Activated CD8-positive, alpha-beta memory T cell treated with anti-CD3 and anti-CD28 coated beads, Interleukin-2, amount 50 U/mL, for 1 hour (primary cell): ENCODE results near the gene MS4A4E.
"Not testable (repeated sequence)": the region's sequence is repeated elsewhere in the genome, so short reads cannot be mapped to it uniquely, and the experiment has no call there.

ENCODE experiments used
- DNase-seq: peaks from one replicate; pipeline ENCODE4 v3.0.0-alpha.2; 2020; ENCODE audit errors: extremely low read depth

Gene MS4A4E

DNA sequence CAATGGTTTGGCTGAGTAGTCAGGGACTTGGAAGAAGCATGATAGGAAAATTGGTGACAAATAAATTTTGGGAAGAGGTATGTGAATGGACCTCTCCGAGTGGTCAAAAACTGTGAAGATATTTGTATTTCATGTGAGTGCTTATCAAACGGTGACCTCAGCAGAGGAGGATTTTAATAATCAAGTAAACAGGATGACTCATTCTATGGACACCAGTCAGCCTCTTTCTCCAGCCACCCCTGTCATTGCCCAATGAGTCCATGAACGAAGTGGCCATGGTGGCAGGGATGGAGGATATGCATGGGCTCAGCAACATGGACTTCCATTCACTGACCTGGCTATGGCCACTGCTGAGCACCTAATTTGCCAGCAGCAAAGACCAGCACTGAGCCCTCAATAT lies 21.2 kb downstream of the MS4A4E start:
- DNase-seq, result no peak

GRCh38 chr11:60221181-60221580 lies 21.8 kb downstream of the MS4A4E start:
- no peak for DNase-seq

GRCh38 chr11:60214386-60214785 lies 28.6 kb downstream of the MS4A4E start:
- DNase-seq, result no peak

- DNase-seq, result no peak
Observed at GRCh38 chr11:60211206-60211605, 31.7 kb downstream of the MS4A4E start.

GRCh38 chr11:60209977-60210376 lies 33.0 kb downstream of the MS4A4E start:
- no peak for DNase-seq

DNA sequence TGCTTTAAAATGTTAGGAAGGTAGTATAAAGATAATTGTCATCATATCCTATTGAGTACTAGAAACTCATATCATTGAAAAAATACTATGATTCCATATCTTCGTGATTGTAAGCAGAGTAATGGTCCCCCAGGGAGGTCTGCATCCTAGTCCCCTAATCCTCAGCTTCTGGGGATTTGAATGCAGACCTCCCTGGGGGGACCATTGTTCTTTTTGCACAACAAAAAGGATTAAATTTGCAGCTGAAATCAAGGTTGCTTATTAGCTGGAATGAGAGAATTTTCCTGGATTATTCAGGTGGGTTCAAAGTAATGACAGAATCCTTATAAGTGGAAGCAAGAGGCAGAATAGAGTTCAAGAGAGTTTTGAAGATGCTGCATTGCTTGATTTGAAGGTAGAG lies 34.0 kb downstream of the MS4A4E start:
- no peak for DNase-seq

DNA sequence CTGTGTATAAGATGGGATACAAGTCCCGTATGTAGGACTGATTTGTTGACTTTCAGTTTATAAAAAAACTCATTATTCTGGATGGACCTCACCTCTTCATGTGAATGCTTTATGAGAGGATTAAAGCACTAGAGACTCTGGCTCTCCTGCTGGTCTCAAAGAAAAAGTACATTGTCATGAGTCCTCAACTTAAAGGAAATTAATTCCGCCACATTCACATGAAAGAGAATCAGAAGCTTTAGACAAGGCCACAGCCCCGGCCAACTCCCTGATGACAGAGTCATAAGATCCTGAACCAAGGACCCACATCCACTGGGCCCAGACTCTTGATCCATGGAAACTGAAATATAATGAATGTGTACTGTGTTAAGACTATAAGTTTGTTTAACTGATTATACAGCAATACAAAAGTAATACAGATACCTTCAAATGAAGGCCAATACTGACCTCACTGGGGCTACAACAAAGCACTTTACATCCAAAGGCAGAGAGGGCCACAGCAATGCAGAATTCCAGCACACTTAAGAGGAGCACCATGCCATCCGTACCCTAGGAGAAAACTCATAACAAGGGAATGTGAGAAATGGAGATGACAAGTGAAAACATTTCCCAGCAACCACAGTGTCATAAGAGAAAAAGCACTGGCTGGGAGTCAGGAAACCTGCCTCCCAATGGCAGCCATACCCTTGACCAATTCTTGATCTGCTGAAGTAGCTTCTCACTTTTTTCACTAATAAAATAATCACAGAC lies 34.6 kb downstream of the MS4A4E start:
- DNase-seq, result no peak

- no peak for DNase-seq
Observed at GRCh38 chr11:60206616-60207015, 36.3 kb downstream of the MS4A4E start.

- DNase-seq, result no peak
Observed at GRCh38 chr11:60204922-60205321, 38.0 kb downstream of the MS4A4E start.

- DNase-seq, result not testable (repeated sequence)
Observed at GRCh38 chr11:60201334-60201733, 41.6 kb downstream of the MS4A4E start.

DNA sequence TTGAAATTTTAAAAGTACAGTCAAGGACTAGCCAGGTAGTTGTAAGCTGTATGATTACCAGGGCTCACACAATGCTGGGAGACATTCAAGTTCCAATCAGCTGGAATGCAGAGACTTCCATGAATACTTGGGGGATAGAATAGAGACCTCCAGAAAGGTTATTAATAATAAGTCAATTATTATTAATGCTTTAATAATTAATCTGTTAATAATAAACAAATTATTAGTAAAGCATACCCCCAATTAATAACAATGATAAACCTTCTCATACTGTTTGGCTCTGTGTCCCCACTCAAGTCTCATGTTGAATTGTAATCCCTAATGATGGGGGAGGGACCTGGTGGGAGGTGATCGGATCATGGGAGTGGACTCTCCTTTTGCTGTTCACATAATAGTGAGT lies 45.5 kb downstream of the MS4A4E start:
- no peak for DNase-seq

- DNase-seq, result no peak
Observed at GRCh38 chr11:60195923-60196368, 47.0 kb downstream of the MS4A4E start.

DNA sequence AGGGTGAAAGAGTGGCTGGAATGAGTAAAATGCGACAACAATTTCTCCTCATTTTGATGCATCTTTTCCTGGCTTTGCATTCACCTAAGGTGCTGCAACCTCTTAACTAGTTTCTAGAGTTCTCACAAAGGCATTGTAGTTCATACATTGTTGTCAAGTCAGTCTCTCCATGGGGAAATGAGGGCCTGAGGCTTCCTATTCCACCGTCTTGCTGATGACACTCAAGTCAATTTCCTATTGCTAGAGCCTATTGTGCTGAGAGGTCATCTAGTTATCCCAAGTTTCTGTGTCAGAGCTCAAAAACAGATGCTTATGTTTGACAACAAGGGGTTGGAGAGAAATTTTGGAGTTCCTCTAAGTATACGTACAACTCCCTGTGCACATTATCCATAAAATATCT lies 48.4 kb downstream of the MS4A4E start:
- no peak for DNase-seq

DNA sequence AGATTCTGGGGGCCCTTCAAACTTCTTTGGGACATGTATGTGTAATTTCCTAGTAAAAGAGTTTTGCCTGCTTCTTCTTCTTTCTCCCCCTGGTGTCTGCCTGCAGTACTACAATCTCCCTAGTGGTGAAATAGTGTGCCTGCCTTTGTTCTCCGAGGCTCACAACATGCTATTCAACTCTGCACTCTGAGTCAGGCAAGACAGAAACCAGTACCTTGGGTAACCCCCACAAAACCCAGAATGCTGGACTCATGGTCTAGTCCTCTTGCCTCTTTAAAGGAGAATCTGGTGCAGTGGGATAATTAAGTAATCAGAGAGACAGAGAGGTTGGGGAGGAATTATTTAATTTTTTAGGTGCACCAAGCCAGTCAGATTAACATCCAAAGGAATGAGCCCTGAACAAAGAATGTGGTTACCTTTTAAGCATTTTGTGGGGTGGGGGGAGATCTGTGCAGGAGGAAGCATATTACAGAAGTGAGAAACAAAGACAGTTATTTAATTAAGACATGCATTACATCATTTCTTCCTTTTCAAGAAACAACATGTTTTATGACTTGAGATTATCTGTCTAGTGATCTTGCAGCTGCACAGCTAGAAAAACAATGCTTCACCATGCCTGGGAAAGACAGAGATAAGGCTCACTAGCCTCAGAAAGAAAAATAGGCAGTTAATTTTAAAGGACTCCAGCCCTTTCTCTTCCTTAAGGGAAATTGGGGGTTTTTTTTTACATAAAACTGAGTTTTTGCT lies 49.1 kb downstream of the MS4A4E start:
- no peak for DNase-seq

GRCh38 chr11:60192564-60192963 lies 50.4 kb downstream of the MS4A4E start:
- not testable (repeated sequence) for DNase-seq

GRCh38 chr11:60188481-60188880 lies 54.5 kb downstream of the MS4A4E start:
- not testable (repeated sequence) for DNase-seq

GRCh38 chr11:60186128-60186527 lies 56.8 kb downstream of the MS4A4E start:
- not testable (repeated sequence) for DNase-seq

DNA sequence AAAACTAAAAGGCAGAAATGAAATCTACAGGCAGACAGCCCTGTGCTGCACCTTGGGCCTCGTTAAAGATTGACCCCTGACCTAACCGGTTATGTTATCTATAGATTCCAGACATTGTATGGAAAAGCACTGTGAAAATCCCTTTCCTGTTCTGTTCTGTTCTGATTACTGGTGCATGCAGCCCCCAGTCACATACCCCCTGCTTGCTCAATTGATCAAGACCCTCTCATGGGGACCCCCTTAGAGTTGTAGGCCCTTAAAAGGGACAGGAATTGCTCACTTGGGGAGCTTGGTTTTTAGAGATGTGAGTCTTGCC lies 57.5 kb downstream of the MS4A4E start:
- not testable (repeated sequence) for DNase-seq

GRCh38 chr11:60184824-60185511 lies 58.0 kb downstream of the MS4A4E start:
- no peak for DNase-seq

DNA sequence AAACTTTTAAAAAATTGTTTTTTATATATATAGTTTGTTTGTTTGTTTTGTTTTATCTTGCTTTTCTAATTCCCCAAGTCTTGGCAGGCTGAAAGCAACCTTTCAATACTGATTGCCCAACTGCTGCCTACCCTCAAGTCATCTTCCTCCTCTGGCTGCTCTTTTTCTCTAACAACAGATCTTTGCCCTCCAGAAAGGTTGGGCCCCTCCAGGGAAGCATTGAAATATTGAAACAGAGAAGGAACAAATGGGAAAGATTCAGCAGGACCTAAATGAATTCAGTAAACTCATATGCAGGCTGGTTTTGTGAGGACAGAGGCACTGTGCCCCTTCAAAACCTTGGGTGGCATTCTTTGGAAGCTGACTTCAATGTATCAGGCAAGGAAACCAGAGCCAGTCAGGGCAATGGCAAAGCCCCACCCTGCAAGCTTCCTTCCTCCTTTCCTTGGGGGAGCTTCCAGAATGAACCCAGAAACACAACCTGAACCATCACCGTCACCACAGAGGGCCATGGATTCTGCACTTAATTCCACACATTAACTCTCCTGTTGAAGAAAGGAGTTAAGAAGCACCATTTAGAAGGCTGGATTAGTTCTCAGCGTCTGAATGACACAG lies 59.2 kb downstream of the MS4A4E start:
- no peak for DNase-seq

GRCh38 chr11:60182541-60183330 lies 60.2 kb downstream of the MS4A4E start, which contains the start of gene MS4A6A:
Gene MS4A6A (minus strand): TSS chr11:60183083. CDS start chr11:60181727, 1,356 bp downstream.
- DNase-seq, result no peak
